ENCODE data around the gene IL1B.

IL1B gene

DNA sequence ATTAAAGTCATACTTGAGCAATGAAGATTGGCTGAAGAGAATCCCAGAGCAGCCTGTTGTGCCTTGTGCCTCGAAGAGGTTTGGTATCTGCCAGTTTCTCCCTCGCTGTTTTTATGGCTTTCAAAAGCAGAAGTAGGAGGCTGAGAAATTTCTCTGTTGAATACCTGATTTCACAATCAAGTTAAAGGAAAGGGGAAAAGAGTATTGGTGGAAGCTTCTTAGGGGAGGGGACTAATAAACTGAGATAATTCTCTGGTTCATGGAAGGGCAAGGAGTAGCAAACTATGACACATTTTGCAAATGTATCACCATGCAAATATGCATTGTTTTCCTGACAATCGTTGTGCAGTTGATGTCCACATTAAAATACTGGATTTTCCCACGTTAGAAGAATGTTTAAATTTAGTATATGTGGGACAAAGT is at the start of gene IL1B:
Gene IL1B, minus strand, starts transcription at position 85 of the 423 bp plus-strand sequence. CDS start 550 bp downstream, outside the sequence.
- in situ Hi-C loops (cut with MboI; ENCODE audit: low sequenced_read_pairs), result no loop called here

DNA sequence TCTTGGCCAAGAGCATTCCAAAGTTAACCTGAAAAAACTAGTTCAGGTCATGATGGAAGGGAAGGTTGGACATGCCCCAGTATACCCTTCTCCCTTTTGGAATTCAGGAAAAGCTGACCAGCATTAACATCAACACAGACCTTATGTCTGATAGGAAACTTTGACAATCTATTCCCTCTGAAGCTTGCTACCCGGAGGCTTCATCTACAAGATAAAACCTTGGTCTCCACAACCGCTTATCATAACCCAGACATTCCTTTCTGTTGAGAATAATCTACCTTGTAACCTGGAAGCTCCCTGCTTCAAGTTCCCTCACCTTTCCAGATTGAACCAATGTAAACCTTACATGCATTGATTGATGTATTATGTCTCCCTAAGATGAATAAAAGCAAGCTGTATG is 49.7 kb upstream of the IL1B start:
- in situ Hi-C loops (cut with MboI; ENCODE audit: low sequenced_read_pairs), result loop anchor here (5.0 to 25.0 kb wide), 2 partner anchors 134 to 274 kb away; no protein-coding TSS in a partner anchor

DNA sequence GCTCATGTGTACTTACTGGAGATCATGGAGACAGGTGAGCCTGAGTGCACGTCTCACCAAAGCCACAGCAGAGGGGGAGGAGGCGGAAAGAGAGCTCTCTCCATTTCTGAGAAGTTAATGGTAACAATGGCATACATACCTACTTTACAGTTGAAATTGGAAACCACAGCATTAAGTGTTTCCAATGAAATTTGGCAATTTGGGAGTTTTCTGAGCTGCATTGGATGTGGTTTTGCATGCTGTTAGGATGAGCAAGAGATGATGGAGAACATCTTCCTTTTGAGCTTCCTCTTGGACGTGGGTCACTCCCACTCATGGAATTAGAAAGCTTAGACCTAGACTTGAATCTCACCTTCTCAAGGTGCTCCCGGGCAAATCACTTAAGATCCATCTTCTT is 48.9 kb upstream of the IL1B start:
- in situ Hi-C loops (cut with MboI; ENCODE audit: low sequenced_read_pairs), result loop anchor here (5.0 to 25.0 kb wide), 2 partner anchors 133 to 273 kb away; no protein-coding TSS in a partner anchor

DNA sequence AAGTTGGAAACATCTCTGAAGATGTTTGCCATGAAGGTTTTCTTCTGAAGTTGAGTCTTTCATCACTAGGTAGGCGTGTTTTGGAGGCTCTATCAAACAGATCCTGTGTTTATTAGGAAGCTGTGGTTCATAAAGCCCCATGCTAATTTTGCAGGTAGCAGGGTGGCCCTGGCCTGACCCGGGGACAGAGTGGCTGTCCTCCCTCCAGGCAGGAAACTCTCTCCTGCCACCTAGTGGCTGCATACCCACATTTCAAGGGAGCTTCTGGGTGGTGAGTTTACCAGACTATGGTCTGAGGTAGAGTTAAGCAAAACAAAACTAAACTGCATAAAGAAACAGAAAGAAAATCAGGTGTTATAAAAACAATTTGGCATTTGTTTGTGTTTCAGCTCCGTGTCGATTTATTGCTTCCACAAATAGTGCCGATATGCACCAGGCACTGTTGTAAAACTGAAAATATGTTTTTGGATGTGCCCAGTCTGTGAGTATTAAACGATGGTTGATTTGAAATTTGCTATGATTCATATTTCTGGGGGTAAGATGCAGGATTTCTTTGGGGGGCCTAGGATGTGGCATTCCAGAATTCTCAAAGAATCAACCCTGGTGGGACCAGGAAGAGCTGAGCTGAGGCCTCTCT is 48.4 kb upstream of the IL1B start:
- in situ Hi-C loops (cut with MboI; ENCODE audit: low sequenced_read_pairs), result loop anchor here (5.0 to 25.0 kb wide), 2 partner anchors 133 to 273 kb away; no protein-coding TSS in a partner anchor

DNA sequence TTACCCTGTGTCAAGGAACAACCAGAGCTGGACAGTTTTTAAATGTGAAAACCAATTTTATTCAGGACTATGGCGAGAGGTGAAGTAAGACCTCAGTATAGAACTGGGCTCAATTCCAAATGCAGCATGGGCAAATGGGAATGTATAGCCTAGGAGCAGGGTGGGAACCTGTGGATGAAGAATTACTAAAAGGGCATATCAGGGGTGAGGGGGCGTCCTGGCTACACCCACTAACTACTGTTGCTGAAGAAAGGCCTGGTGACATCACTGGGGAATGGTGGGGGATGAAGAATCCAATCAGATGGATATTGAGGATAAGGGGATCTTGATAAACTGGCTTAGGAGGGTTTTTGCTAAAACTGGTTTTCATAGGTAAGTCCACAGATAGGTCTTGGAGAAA is 47.1 kb upstream of the IL1B start:
- in situ Hi-C loops (cut with MboI; ENCODE audit: low sequenced_read_pairs), result loop anchor here (25.0 kb wide), 1 partner anchor 271 kb away; no protein-coding TSS in a partner anchor

DNA sequence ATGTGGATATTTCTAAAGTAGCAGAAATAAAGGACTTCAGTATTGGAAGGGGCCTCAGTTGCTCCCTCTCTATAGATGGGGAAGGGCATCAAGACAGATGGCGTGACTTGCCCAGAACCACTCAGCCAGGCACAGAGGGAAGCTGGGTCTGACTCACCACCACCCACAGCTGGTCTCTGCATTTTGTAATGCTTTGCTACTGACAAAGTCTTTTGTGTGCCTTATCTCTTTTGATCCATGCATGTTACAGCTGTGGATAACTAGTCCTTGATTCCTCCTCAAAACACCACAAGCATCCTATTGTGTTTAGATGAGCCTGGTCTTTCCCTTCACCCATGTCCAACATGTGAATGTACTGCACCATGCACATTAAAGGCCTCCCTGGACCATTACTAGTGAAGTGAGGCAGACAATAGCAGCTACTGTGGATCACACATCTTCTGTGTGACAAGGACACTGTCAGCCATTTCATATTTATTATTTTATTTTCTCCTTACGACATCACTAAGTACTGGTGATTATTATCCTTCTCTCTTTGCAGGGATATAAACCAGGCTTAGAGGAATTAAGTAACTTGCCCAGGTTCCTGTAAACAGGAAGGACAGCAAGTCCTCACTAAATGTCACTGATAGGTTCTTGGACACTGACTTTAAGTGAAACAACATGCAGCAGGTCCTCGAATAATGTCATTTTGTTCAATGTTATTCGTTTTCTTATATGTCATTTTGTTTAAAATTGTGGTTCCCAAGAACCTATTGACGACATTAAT is 44.8 kb upstream of the IL1B start:
- in situ Hi-C loops (cut with MboI; ENCODE audit: low sequenced_read_pairs), result loop anchor here (25.0 kb wide), 1 partner anchor 269 kb away; no protein-coding TSS in a partner anchor

DNA sequence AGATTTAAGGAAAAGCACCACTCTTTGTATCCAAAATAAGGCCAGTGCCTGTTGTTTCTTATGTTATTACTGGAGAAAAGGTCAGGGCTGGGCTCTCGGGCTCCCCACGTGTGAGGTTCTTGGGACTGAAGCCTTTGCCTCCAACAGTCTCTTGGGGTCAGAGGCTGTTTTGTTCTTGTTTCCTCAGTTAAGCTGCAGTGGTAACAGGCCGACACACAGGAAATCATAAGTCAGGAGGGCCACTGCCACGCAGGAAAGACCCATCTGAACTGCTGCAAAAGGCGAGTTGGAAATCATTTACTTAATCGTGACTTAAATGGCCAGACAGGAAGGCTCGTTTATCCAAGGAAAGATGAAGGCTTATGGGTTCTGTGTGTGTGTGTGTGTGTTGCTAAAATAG is 44.1 kb upstream of the IL1B start:
- in situ Hi-C loops (cut with MboI; ENCODE audit: low sequenced_read_pairs), result loop anchor here (25.0 kb wide), 1 partner anchor 268 kb away; no protein-coding TSS in a partner anchor

DNA sequence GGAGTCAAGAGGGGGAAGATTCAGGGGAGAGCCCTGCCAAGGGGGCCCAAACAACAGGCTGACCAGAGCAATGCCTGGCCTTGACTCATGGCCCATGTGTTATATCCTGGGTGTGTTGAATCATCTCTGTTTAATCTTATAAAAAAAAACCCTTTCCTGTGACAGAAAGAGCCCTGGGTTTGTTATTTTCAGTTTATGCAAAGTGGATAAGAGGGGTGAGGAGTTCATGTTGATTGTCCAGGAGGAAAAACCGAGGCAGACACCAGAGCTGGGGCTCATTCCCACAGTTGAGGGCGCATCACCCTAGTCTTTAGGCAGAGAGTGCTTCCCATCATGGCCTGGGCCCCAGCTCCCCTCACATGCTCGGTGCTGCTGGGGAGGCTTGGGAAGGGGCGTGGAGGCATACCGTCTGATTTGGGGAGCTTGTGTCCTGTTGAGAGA is 43.5 kb upstream of the IL1B start:
- in situ Hi-C loops (cut with MboI; ENCODE audit: low sequenced_read_pairs), result loop anchor here (25.0 kb wide), 1 partner anchor 268 kb away; no protein-coding TSS in a partner anchor

DNA sequence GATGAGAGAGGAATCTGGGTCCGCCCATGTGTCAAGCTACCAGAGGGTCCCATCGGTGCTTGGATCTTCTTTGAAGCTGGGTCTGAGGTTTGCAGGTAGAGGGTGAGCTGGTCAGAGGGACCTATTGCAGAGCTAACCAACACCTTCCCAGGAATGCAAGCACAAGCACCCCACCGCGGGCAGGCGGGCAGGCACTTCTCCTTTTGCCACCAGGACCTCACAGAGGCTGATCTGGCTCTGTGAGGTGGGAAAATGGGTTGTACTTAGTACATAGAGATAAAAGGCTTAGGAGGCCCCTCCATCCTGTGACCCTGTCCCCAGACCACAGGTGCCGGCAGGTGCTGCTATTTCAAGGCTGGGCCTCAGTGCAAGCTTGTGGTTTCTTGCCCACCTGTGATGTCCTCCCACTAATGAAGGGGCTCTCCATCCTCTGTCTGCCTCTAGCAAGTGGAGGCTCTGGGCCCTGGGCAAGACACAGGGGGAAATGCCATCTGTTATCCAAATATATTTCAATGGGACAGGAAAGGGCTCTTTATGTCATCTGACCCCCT is 43.0 kb upstream of the IL1B start:
- in situ Hi-C loops (cut with MboI; ENCODE audit: low sequenced_read_pairs), result loop anchor here (25.0 kb wide), 1 partner anchor 267 kb away; no protein-coding TSS in a partner anchor

DNA sequence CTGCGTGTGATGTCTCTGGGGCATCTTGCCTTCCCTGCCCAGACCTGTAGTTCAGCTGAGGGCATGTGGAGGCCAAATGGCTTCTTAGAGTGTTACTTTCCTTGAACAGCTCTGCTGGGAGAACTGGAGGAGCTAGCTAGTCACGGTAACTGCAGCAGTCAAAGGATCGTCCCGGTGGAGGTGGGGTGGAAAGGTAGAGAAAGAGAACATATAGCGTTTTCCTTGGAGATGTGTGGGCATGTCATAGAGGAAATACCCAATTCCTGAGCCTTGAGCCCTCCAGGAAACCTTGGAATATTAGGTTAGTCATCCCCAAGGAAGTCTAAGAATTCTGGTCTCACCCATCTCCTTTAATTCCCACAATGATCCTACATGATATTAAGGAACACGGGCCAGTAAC is 40.8 kb upstream of the IL1B start:
- in situ Hi-C loops (cut with MboI; ENCODE audit: low sequenced_read_pairs), result loop anchor here (25.0 kb wide), 1 partner anchor 265 kb away; no protein-coding TSS in a partner anchor

DNA sequence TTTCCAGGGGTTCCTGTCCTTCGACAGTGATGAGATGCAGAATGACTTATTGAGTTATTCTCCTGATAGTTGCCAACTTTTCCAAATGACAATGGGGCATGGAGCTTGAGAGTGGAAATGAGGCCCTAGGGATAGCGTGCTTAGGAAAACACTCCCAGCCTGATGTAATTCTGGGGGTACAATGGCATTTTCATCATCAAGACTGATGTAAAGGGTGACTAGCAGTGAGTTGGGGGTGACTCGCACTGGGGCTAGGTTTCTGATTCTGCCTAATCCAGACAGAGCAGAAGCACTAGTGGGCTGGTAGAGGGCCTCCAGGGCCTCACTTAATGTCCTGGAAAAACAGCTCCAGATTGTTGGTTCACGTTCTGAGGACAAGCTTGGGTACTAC is 40.4 kb upstream of the IL1B start:
- in situ Hi-C loops (cut with MboI; ENCODE audit: low sequenced_read_pairs), result loop anchor here (25.0 kb wide), 1 partner anchor 265 kb away; no protein-coding TSS in a partner anchor

DNA sequence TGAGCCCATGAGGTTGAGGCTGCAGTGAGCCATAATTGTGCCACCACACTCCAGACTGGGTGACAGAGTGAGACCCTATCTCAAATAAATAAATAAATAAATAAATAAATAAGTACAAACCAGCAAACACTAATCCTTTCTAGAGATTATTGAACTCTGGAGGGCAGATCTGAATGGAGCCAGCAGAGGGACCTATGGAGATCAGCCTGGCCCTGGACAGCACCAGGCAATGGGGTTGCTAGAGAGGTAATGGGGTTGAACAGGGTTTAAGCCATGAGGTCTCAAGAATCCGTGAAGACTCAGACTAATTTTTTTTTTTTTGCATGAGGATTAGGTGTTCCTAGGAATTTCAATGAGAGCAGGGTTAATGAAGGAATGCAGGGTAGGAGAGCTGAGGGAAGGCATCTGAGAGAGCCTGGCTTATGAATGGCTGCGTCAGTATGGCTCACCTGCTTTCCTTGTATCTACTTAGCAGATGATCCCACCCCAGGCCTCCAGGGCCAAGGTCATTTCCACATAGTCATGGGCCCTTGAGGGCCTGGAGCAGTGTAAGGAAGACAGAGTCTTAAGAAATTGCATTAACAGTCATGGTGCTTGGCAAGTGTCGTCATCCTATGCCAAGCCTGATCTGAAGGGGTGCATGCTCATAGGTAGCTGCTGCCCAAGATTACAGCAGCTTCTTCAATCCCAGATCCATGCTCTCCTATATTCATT is 39.8 kb upstream of the IL1B start:
- in situ Hi-C loops (cut with MboI; ENCODE audit: low sequenced_read_pairs), result loop anchor here (25.0 kb wide), 1 partner anchor 264 kb away; no protein-coding TSS in a partner anchor

DNA sequence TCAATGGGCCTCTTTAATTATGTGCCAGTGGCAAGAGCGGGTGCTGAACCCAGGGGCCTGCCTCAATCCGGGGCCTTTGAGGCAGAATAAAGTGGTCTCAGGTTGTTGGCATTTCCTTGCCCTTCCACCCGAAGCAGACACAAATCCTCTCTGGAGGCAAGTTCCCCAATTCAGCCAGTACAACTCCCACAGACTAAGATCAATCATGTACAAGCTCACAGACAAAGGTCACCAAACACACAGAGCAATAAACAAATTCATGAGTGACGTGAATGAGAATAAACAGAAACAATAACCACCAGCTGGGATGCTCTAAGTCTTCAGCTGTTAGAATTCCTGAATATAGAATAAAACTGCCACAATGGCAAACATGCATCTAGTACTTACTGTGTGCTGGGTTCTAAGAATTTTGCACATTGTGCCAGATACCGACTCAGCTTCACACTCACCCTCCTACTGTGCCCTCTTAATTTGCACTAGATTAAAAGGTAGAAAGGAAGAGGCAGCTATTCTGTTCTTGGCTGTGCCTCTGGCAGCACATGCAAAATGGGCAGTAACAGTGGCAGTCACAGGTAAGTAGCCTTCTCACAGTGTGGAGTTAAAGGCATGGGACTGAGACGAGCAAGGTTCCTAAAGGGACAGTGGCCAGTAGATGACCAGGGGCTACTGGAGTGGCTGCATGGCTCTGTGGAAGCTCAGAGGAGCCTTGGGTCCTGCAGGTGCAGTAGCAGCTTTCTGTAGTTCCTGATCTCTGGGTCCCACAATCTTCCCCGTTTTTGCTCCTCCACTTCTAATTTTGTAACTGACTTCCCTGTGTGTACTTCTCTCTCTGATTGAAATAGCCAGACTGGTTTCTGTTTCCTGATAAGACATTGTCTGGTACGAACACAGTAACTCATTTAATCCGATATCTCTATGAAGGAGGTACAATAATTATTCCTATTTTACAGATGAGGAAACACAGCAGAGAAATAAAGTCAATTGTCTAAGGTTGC is 34.6 kb upstream of the IL1B start:
- in situ Hi-C loops (cut with MboI; ENCODE audit: low sequenced_read_pairs), result no loop called here

DNA sequence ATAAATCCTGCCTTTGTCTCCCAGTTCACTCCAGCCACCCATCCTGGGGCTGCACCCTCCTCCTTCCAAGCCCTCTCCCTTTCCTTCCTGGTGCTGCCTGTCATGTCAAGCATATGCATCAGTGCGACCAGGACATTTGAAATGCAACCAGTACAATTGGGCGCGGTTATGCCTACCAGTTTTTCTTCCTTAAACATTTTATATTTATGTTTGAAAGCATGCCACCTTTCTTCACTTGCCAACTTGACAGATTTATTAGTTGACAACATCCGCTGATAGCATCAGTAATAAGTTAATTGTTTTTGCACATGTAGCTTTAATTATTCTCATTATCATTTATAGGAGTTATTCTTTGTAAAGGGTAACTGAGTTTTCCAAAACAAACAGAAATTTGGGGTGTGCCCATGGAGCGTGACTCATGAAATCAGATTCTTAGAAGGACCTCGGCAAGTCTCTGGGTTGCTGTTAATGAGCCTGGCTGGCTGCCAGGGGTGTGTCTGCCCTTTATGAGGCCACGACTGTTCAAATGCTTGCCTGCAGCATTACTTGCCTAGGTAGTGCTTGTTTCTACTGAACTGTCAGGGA is 32.8 kb upstream of the IL1B start:
- in situ Hi-C loops (cut with MboI; ENCODE audit: low sequenced_read_pairs), result no loop called here

DNA sequence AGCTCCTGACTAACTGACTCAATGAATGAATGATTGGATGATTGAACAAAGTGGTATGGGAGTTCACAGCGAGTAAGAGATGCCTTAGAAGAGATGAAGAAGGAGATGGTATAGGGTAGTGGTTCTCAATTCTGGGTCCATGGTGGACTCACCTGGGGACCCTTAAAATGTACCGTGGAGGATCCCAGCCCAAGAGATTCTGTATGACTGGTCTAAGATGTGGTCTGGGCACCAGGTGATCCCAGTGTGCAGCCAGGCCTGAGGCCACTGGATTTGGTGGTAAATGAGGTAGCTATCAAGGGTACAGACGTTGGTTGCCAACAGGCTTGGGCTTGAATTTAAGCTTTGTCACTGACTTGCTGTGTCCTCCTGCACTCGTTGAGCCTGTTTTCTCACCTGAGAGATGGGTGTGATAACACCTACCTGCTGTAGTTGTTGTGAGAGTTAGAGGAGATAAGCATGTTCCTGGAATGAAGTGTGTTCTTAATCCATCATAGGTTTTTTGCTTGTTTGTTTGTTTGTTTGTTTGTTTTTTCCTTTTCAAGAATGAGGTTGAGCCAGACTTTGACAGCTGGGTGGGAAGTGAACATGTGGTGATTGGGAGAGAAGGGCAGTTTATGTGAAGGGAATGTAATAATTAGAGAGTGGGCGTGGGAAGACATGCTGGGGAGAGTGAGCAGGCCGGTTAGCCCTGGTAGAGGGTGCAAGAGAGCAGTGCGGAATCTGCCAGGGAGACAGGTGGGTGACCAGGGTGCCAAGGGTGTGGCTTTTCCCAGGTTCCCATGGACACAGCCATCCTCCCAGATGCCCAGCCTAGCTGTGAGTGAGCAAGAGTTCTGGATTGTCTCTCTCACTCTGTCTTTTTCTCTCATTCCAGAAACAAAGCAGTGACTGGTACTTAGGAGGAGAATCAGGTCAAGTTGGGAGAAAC is 31.4 kb upstream of the IL1B start:
- in situ Hi-C loops (cut with MboI; ENCODE audit: low sequenced_read_pairs), result no loop called here

DNA sequence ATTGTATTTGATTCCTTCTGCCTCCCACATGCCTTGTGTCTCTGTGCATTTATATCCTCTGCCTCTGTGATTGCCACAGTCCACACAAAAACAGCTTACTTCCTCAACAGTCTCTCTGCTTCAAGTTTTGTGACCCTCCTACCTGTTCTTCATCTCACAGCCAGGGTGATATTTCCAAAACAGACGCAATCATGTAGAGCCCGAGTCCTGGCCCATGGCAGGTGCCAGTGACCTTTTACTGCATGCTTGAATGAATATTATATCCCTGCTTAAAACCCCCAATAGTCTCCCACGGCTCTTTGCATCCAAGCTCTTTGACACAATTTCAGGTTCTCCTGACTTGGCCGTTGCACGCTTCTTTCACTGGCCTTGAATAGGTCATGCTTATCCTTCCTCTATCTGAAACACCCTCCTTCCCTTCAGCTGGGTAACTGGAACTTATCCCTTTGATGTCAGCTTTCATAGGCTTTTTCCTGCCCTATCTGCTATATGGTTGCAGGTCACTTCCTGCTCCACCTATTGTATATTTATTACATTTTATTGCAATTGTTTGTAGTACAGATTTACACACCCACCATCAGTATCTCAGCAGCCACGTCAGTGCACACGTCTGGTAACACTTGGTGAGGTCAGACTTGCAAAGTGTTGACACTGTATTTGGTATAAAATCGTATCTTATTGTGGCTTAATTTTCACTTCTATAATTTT is 29.7 kb upstream of the IL1B start:
- in situ Hi-C loops (cut with MboI; ENCODE audit: low sequenced_read_pairs), result no loop called here

DNA sequence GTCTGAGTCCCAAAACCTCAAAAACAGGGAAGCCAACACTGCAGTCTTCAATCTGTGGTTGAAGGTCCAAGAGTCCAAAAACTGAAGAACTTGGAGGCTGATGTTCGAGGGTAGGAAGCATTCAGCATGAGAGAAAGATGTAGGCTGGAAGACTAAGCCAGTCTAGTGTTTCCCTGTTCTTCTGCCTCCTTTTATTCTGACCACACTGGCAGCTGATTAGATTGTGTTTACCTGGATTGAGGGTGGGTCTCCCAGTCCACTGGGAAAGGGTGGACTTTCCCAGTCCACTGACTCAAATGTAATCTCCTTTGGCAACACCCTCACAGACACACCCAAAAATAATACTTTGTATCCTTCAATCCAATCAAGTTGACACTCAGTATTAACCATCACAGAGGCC is 27.5 kb upstream of the IL1B start:
- in situ Hi-C loops (cut with MboI; ENCODE audit: low sequenced_read_pairs), result no loop called here
